ENCODE measurements around the gene HIKESHI.

The HIKESHI gene

GRCh38 chr11:86377972-86378371 is 75.9 kb downstream of the HIKESHI start:
- H3K27ac ChIP-seq: no peak overlapping the region
- TF ChIP-seq CTCF (conservative IDR thresholded peaks at IDR 0.05) (no peak), ZFX (IDR thresholded peaks at IDR 0.05) (no peak)

GRCh38 chr11:86380295-86381059 is 78.4 kb downstream of the HIKESHI start:
- TF ChIP-seq CTCF (conservative IDR thresholded peaks at IDR 0.05) (no peak), ZFX (IDR thresholded peaks at IDR 0.05) (no peak)

GRCh38 chr11:86383041-86383955 is 81.3 kb downstream of the HIKESHI start:
- no peak for TF ChIP-seq ZFX (IDR thresholded peaks at IDR 0.05)
- TF ChIP-seq CTCF (conservative IDR thresholded peaks at IDR 0.05): no peak
- H3K27ac ChIP-seq: no peak overlapping the region

More at GRCh38 chr11:86380295-86381059, 78.4 kb downstream of the HIKESHI start:
- no peak overlapping the region for H3K27ac ChIP-seq

- no peak overlapping the region for H3K27ac ChIP-seq
- no peak for TF ChIP-seq CTCF (conservative IDR thresholded peaks at IDR 0.05)
- TF ChIP-seq ZFX (IDR thresholded peaks at IDR 0.05): no peak
Observed at GRCh38 chr11:86386283-86386682, 84.2 kb downstream of the HIKESHI start.

- H3K27ac ChIP-seq: no peak overlapping the region
- TF ChIP-seq ZFX (IDR thresholded peaks at IDR 0.05) (no peak), CTCF (conservative IDR thresholded peaks at IDR 0.05) (no peak)
Observed at GRCh38 chr11:86386746-86387145, 84.7 kb downstream of the HIKESHI start.

- no peak overlapping the region for H3K27ac ChIP-seq
- TF ChIP-seq CTCF (conservative IDR thresholded peaks at IDR 0.05) (no peak), ZFX (IDR thresholded peaks at IDR 0.05) (no peak)
Observed at GRCh38 chr11:86388198-86388597, 86.2 kb downstream of the HIKESHI start.

GRCh38 chr11:86390487-86390886 is 88.4 kb downstream of the HIKESHI start:
- TF ChIP-seq CTCF (conservative IDR thresholded peaks at IDR 0.05): no peak
- TF ChIP-seq ZFX (IDR thresholded peaks at IDR 0.05): no peak
- H3K27ac ChIP-seq: no peak overlapping the region
